ENCODE measurements around the gene CAMKK1.

DNA sequence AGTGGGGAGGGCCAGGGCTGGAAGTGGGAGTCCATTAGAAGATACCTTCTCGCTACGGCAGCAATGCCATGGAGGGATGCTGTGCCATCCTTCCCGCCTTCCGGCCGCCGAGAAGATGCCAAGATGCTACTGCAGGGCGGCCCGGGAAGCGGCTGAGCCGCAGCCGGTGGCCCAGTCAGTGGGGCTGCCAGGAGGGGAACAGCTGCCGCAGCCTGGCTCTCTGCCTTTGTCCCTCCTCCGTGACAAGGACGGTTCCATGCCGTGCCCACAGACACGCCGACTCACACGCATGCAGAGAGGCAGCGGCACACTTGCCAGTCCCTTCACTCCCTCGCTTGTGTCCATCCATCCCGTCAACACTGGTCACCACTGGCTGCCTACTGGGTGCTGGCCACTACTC is 26.6 kb downstream of the CAMKK1 start:
- TF ChIP-seq, protein P1, sequence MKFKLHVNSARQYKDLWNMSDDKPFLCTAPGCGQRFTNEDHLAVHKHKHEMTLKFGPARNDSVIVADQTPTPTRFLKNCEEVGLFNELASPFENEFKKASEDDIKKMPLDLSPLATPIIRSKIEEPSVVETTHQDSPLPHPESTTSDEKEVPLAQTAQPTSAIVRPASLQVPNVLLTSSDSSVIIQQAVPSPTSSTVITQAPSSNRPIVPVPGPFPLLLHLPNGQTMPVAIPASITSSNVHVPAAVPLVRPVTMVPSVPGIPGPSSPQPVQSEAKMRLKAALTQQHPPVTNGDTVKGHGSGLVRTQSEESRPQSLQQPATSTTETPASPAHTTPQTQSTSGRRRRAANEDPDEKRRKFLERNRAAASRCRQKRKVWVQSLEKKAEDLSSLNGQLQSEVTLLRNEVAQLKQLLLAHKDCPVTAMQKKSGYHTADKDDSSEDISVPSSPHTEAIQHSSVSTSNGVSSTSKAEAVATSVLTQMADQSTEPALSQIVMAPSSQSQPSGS (CRISPR knock-in tag; IDR thresholded peaks at IDR 0.05; ENCODE audit: borderline replicate concordance, low read depth): no peak
- TF ChIP-seq, protein P2, sequence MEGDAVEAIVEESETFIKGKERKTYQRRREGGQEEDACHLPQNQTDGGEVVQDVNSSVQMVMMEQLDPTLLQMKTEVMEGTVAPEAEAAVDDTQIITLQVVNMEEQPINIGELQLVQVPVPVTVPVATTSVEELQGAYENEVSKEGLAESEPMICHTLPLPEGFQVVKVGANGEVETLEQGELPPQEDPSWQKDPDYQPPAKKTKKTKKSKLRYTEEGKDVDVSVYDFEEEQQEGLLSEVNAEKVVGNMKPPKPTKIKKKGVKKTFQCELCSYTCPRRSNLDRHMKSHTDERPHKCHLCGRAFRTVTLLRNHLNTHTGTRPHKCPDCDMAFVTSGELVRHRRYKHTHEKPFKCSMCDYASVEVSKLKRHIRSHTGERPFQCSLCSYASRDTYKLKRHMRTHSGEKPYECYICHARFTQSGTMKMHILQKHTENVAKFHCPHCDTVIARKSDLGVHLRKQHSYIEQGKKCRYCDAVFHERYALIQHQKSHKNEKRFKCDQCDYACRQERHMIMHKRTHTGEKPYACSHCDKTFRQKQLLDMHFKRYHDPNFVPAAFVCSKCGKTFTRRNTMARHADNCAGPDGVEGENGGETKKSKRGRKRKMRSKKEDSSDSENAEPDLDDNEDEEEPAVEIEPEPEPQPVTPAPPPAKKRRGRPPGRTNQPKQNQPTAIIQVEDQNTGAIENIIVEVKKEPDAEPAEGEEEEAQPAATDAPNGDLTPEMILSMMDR (IDR thresholded peaks at IDR 0.05): no peak
- TF ChIP-seq CREM (CRISPR knock-in tag; IDR thresholded peaks at IDR 0.05) (no peak), FOXP1 (CRISPR knock-in tag; IDR thresholded peaks at IDR 0.05; ENCODE audit: borderline replicate concordance) (no peak), NR1H2 (CRISPR knock-in tag; IDR thresholded peaks at IDR 0.05) (no peak), NR3C1 (CRISPR knock-in tag; conservative IDR thresholded peaks at IDR 0.05; ENCODE audit: low read depth) (no peak), ESRRA (CRISPR knock-in tag; IDR thresholded peaks at IDR 0.05; ENCODE audit: borderline replicate concordance) (no peak)
- TF ChIP-seq, protein P3, sequence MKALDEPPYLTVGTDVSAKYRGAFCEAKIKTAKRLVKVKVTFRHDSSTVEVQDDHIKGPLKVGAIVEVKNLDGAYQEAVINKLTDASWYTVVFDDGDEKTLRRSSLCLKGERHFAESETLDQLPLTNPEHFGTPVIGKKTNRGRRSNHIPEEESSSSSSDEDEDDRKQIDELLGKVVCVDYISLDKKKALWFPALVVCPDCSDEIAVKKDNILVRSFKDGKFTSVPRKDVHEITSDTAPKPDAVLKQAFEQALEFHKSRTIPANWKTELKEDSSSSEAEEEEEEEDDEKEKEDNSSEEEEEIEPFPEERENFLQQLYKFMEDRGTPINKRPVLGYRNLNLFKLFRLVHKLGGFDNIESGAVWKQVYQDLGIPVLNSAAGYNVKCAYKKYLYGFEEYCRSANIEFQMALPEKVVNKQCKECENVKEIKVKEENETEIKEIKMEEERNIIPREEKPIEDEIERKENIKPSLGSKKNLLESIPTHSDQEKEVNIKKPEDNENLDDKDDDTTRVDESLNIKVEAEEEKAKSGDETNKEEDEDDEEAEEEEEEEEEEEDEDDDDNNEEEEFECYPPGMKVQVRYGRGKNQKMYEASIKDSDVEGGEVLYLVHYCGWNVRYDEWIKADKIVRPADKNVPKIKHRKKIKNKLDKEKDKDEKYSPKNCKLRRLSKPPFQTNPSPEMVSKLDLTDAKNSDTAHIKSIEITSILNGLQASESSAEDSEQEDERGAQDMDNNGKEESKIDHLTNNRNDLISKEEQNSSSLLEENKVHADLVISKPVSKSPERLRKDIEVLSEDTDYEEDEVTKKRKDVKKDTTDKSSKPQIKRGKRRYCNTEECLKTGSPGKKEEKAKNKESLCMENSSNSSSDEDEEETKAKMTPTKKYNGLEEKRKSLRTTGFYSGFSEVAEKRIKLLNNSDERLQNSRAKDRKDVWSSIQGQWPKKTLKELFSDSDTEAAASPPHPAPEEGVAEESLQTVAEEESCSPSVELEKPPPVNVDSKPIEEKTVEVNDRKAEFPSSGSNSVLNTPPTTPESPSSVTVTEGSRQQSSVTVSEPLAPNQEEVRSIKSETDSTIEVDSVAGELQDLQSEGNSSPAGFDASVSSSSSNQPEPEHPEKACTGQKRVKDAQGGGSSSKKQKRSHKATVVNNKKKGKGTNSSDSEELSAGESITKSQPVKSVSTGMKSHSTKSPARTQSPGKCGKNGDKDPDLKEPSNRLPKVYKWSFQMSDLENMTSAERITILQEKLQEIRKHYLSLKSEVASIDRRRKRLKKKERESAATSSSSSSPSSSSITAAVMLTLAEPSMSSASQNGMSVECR (CRISPR knock-in tag; IDR thresholded peaks at IDR 0.05; ENCODE audit: borderline replicate concordance): no peak
- TF ChIP-seq, protein P4, sequence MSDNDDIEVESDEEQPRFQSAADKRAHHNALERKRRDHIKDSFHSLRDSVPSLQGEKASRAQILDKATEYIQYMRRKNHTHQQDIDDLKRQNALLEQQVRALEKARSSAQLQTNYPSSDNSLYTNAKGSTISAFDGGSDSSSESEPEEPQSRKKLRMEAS (CRISPR knock-in tag; IDR thresholded peaks at IDR 0.05): no peak
- TF ChIP-seq, protein P5, sequence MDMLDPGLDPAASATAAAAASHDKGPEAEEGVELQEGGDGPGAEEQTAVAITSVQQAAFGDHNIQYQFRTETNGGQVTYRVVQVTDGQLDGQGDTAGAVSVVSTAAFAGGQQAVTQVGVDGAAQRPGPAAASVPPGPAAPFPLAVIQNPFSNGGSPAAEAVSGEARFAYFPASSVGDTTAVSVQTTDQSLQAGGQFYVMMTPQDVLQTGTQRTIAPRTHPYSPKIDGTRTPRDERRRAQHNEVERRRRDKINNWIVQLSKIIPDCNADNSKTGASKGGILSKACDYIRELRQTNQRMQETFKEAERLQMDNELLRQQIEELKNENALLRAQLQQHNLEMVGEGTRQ (CRISPR knock-in tag; IDR thresholded peaks at IDR 0.05): no peak
- TF ChIP-seq, protein P6, sequence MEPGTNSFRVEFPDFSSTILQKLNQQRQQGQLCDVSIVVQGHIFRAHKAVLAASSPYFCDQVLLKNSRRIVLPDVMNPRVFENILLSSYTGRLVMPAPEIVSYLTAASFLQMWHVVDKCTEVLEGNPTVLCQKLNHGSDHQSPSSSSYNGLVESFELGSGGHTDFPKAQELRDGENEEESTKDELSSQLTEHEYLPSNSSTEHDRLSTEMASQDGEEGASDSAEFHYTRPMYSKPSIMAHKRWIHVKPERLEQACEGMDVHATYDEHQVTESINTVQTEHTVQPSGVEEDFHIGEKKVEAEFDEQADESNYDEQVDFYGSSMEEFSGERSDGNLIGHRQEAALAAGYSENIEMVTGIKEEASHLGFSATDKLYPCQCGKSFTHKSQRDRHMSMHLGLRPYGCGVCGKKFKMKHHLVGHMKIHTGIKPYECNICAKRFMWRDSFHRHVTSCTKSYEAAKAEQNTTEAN (CRISPR knock-in tag; IDR thresholded peaks at IDR 0.05): no peak
- TF ChIP-seq, protein P7, sequence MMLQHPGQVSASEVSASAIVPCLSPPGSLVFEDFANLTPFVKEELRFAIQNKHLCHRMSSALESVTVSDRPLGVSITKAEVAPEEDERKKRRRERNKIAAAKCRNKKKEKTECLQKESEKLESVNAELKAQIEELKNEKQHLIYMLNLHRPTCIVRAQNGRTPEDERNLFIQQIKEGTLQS (CRISPR knock-in tag; conservative IDR thresholded peaks at IDR 0.05): no peak
- TF ChIP-seq, protein P8, sequence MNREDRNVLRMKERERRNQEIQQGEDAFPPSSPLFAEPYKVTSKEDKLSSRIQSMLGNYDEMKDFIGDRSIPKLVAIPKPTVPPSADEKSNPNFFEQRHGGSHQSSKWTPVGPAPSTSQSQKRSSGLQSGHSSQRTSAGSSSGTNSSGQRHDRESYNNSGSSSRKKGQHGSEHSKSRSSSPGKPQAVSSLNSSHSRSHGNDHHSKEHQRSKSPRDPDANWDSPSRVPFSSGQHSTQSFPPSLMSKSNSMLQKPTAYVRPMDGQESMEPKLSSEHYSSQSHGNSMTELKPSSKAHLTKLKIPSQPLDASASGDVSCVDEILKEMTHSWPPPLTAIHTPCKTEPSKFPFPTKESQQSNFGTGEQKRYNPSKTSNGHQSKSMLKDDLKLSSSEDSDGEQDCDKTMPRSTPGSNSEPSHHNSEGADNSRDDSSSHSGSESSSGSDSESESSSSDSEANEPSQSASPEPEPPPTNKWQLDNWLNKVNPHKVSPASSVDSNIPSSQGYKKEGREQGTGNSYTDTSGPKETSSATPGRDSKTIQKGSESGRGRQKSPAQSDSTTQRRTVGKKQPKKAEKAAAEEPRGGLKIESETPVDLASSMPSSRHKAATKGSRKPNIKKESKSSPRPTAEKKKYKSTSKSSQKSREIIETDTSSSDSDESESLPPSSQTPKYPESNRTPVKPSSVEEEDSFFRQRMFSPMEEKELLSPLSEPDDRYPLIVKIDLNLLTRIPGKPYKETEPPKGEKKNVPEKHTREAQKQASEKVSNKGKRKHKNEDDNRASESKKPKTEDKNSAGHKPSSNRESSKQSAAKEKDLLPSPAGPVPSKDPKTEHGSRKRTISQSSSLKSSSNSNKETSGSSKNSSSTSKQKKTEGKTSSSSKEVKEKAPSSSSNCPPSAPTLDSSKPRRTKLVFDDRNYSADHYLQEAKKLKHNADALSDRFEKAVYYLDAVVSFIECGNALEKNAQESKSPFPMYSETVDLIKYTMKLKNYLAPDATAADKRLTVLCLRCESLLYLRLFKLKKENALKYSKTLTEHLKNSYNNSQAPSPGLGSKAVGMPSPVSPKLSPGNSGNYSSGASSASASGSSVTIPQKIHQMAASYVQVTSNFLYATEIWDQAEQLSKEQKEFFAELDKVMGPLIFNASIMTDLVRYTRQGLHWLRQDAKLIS (CRISPR knock-in tag; IDR thresholded peaks at IDR 0.05; ENCODE audit: borderline replicate concordance): no peak
